CD4-positive, alpha-beta T cell treated with Interleukin-6 at 100 ng/mL for 8 hours (primary cell): ENCODE results near the gene PCGF5.
A peak's percentile ranks its signal among the peaks of the same experiment; 100 is the strongest.
"Not testable (repeated sequence)": the region's sequence is repeated elsewhere in the genome, so short reads cannot be mapped to it uniquely, and the experiment has no call there.

Source experiments
- DNase-seq: peaks from one replicate; pipeline ENCODE4 v3.0.0-alpha.2; 2020; ENCODE audit warnings: mixed read lengths, low spot score

PCGF5 gene

DNA sequence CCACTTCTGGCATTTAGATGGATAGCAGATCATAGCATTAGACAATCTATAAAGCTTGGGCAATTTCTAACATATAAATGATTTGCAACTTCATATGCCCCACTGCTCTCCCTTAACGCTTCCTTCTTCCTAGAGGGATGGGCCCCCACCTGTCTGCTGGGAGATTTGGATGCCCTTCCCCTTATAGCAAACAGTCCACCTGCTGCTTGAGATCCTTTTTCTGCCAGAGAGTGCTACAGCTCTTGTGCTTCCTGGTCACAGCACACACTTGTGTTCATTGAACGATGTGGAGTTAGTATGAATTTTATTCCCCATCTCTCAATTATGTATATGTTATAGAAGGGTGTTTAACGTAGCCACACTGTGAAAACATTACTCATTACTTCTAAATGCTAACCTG, 10.4 kb upstream of the PCGF5 start:
- DNase-seq = no peak

DNA sequence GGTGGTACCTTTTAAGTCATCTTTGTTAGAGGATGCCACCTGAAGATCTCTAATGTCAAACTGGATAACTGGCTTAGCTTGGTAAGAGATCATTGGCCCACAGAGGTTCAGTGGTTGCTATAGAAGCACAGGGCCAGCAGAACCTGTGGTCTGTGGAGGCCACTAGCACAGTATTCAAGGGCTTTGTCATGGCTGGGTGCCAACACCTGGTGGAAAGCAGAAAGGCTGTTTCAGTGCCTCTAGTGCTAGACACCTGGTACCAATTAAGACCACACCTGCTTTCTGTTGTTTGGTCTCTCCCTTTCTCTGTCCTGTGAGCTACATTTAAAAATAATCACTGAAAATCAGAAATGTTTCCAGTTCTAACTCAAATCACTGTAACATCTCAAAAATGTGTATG, 10.0 kb upstream of the PCGF5 start:
- DNase-seq = no peak

- DNase-seq = no peak
Observed at GRCh38 chr10:91211675-91212074, 8.8 kb upstream of the PCGF5 start.

- DNase-seq = no peak
Observed at GRCh38 chr10:91214911-91215310, 5.6 kb upstream of the PCGF5 start.

- no peak for DNase-seq
Observed at GRCh38 chr10:91215384-91215783, 5.1 kb upstream of the PCGF5 start.

DNA sequence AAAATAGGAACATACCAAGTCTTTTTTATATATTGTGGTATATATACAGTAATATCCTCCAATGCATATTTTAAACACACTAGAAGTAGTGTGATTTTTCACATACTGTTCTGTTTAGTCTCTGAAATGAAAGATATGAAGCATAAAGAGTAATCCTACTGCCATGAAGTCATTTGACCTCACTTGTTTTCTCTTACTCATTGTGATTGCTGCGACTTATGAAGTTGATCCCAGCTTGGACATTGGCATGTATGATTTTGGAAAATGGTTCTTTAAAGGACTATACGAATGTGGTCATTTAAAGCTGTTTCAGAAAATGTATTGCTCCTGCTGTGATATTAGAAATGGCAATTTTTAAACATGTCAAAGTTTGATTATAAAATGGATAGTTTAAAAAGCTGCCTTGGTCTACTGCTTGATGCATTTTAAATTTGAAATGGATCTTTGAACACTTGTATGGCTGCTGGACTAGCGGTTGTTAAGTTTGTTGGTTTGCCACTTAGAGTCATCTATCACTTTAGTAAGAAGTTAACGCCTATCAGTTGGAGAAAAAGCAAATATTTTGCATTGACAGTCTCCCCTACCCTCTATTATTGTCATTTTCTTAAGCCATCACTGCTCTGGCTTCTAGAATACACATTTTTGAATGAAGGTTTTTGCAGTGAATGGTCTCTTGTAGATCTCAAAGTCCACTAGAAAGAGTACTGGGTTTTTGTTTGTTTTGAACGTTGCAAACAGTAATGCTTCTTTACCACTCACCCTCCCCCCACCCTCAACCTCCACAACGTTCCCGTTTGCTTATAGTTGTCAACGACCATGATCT, 881 bp upstream of the PCGF5 start:
- DNase-seq = no peak

GRCh38 chr10:91220954-91221675, 652 bp downstream of the PCGF5 start:
- DNase-seq = no peak

DNA sequence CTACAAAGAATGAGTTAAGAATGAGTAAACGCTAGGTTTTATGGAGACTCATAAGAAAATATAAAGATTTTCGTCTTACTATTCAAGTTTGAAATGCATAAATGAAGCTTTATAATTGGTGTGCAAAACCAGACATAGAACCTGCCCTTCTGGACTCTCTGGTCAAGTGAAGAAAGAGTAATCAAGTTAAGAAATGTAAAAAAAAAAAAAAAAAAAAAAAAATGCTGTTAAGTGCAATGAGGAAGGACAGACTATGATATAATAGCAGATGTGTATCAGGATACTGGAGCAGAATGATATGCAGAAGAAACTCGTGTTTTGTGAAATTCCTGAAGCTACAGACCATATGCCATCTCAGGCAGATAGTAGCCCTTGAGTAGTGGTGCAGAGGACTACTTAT, 5.6 kb downstream of the PCGF5 start:
- no peak for DNase-seq

GRCh38 chr10:91227576-91227975, 7.1 kb downstream of the PCGF5 start:
- DNase-seq = no peak

DNA sequence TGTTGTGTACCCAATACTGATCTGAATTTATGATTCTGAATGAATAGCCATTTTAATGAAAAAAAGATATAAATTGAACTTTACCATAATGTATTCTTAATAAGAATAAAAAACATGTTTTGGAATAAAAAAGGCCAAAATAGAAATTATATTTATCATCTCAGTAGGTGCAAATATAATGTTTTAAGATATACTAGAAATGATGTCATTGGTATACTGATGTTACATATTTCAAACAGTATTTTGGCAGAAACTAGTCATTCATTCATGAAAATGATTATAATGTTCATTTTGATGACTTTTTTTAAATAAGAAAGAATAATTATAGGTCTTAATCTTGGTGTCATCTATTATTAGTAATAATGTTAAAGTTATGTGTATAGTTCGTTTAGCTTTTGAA, 9.2 kb downstream of the PCGF5 start:
- DNase-seq = no peak

- DNase-seq = no peak
Observed at GRCh38 chr10:91238191-91238590, 17.7 kb downstream of the PCGF5 start.

DNA sequence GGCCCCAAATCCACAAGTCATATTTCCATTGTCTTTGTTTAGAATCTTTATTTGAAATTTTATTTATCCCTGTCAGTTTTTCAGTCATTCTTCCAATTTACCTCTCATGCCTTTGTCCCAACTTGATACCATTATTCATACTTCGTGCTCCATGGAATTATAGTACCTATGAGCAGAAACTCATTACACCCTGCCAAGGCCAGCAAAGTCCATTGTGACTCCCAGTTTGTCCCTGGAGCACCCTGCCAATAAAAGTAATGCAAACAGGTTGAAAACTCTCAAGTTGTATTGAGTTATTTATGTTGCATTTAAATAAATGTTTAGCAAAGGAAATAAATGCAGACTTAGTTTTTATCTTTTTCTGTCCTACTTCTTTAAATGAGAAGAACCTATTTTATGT, 19.3 kb downstream of the PCGF5 start:
- DNase-seq = no peak

DNA sequence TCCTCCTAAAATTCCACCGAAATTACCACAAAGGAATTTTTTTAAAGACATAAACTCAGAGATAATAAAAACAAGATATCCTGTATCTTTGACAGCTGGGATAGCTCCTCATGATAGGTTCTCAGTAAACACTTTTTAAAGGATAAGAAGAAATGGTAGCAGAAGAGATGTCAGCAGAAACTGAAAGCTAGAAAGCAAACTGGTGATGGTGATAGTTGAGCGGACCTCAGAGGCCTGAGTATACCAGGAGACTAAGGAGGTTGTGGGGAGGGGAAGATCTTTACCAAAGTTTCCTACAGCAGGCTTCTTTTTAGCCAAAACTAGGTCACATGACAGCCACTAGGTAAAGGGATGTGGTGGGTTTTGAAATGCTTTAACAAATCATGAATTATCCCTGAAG, 22.5 kb downstream of the PCGF5 start:
- no peak for DNase-seq

DNA sequence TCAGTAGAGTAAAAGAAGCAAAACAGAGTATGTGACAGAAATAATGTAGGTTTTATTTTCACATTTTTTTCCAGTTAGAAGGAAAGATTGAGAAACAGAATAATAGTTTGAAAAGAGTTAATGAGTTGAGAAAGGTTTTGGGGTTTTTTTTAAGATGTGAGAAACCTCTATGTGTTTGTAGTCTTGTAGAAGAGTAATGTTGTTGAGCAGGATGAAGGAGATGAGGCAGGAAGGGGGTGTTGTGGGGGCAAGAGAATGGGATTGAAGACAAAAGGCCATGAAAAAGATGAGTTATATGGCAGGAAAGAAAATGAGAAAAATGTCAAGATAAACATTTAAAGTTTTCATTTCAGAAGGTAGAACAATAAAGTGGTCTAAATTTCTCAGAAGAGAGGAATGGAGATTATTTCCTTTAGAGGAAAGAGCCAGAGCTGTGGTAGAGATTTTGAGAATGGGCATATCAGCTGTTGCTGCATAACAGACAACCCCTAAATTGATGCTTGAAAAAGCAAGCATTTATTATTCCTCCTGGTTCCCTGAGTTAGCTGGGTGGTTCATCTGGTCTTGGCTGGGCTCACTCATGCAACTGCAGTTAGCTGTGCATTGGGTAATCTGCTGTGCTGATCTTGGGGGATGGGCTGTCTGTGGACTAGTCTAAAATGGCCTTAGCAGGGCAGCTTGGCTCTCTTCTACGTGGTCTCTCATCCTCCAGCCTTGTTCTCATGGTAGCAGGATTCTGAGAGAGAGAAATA, 27.1 kb downstream of the PCGF5 start:
- no peak for DNase-seq

- no peak for DNase-seq
Observed at GRCh38 chr10:91249700-91250099, 29.2 kb downstream of the PCGF5 start.

DNA sequence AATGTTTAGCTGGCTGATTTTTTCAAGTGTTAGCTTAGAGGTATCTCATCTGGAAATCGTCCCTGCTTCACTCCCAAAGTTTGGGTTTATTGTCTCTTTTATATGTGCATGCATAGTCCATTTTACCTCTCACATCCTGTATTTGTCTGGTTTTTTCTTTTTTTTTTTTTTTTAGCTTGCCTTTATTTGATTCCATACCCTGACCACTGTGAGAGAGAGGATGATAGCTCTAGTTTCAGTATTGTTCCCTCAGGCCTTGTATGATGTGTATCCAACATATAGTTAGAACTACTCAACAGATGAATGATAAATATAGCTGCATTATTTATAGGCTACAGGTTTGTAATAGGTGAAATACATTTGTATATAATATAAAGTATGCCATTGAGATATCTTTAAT, 29.9 kb downstream of the PCGF5 start:
- DNase-seq = no peak

- peak; percentile 61 for DNase-seq
Observed at GRCh38 chr10:91251430-91252056, 31.1 kb downstream of the PCGF5 start.

DNA sequence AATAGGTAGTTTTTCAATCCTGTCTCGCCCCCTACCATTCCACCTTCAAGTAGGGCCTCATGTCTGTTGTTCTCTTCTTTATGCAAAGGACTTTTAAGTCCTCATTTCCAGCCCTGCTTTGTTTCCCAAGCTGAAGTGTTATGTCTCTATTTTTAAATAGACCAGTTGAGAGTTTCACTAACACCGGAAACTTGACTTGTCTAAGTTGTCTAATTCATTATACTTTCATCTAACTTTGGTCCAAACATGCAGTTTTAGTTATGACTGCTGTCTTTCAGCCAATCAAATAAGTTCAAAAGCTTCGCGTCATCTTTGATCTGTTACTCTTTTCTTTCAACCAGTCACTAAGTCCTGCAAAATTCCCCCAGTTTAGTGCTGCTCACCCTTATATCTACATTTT, 32.8 kb downstream of the PCGF5 start:
- DNase-seq = no peak

GRCh38 chr10:91257310-91257709, 36.8 kb downstream of the PCGF5 start:
- no peak for DNase-seq

GRCh38 chr10:91260417-91260816, 40.0 kb downstream of the PCGF5 start:
- not testable (repeated sequence) for DNase-seq

DNA sequence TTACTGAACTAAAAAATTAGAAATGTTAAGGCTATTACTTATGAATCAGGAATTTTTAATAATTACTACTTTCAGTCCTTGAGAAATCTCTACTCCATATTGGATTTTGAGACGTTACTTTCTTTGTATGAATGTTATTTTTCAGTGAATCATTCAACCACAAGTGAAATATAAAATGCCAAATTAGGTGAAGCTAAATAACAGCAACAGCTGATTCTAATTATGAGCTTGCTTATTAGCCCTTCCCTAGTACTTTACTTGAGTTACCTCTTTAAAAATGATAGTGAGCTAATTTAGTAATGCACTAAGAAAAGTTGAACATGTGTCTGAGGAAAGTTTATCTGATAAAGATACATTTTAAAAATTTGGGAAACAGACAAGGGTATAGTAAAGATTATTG, 51.4 kb downstream of the PCGF5 start:
- DNase-seq = no peak

DNA sequence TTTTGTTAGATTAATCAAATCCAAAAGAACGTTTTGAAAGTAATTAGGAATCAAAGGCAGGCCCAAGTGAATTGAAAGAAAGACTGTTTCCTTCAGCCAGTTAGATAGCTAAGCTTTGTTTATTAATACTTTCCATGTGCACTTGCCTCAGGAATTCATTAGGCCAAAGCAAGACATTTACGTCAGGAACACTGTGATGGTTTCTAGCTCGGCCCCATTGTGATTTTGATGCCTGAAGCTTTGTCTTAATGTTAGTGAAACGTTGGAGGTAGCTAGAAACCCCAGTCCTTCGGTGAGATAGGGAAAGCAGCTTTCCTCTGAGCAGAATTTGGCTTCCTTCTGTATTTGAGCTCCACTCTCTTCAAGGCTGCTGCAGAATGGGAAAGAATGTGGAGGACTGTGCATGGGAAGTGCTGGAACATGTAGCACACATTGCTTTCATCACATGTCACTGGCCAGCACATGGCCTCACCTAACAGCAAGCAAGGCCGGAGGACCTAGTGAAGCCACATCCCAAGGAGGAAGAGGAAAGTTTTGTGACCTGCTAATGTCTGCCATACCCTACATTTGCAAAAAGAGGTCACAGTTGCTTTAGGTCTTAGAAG, 64.1 kb downstream of the PCGF5 start:
- no peak for DNase-seq
